H1 (cell line): ENCODE measurements around the gene LDLRAD4. TPM values are rescaled to one million over a fixed set of nuclear protein-coding genes. Genes with fewer than 3 reads are reported as not detected.
A peak's percentile ranks its signal among the peaks of the same experiment; 100 is the strongest.

Experiments
- BACH1 ChIP-seq: IDR thresholded peaks from 2 replicates; pipeline ENCODE4 v1.6.1; 2012; ENCODE audit warnings: low read length, improper control_type of control experiment
- CHD2 ChIP-seq: IDR thresholded peaks from 2 replicates; pipeline ENCODE4 v1.6.1; 2012; ENCODE audit warnings: low read length, improper control_type of control experiment
- EGR1 ChIP-seq: IDR thresholded peaks from 2 replicates; pipeline ENCODE4 v1.6.1; 2011; ENCODE audit warnings: low read depth, low read length, borderline replicate concordance
- EP300 ChIP-seq, 2 experiments: IDR thresholded peaks; 1 replicate in 1 of 2; 2 replicates in 1 of 2; pipeline ENCODE4 v1.6.1; 2011 to 2012; ENCODE audit warnings: low read depth in 2 of 2, low read length in 2 of 2, mild to moderate bottlenecking in 2 of 2, borderline replicate concordance in 1 of 2, inconsistent platforms in 1 of 2, moderate library complexity in 1 of 2
- MAX ChIP-seq: IDR thresholded peaks from 2 replicates; pipeline ENCODE4 v1.6.1; 2012; ENCODE audit warnings: inconsistent platforms
- NANOG ChIP-seq: IDR thresholded peaks from 2 replicates; pipeline ENCODE4 v1.6.1; 2011; ENCODE audit warnings: low read length, low read depth, mild to moderate bottlenecking, inconsistent platforms; ENCODE audit not compliant: insufficient read depth, poor library complexity, severe bottlenecking
- POU5F1 ChIP-seq: IDR thresholded peaks from 2 replicates; pipeline ENCODE4 v1.6.1; 2011; ENCODE audit warnings: low read depth, mild to moderate bottlenecking, low read length, moderate library complexity
- RNF2 ChIP-seq: fragments of 200-900, 300-1000 bp; sonication (generic); IDR thresholded peaks from 2 replicates; pipeline ENCODE4 v1.7.1; 2016; ENCODE audit warnings: borderline replicate concordance, low read depth, mild to moderate bottlenecking, antibody characterized with exemption, low read length; ENCODE audit not compliant: poor library complexity, severe bottlenecking; ENCODE audit errors: missing control alignments
- SIN3A ChIP-seq, 2 experiments: IDR thresholded peaks in 1 of 2; conservative IDR thresholded peaks in 1 of 2; 2 replicates each; pipeline ENCODE4 v1.6.1; 2011 to 2012; ENCODE audit warnings: low read length in 2 of 2, improper control_type of control experiment in 1 of 2, low read depth in 1 of 2, mild to moderate bottlenecking in 1 of 2
- SIX5 ChIP-seq: IDR thresholded peaks from 2 replicates; pipeline ENCODE4 v1.6.1; 2011; ENCODE audit warnings: mild to moderate bottlenecking, low read depth, low read length
- TAF1 ChIP-seq: IDR thresholded peaks from 2 replicates; pipeline ENCODE4 v1.6.1; 2011; ENCODE audit warnings: mild to moderate bottlenecking, low read depth, low read length
- polyA plus RNA-seq, 7 experiments: library from polyadenylated mRNA; depleted of rRNA in 3 of 7; stranded (reverse) in 5 of 7; unstranded in 2 of 7; fragments of >200 nt in 5 of 7; fragments of 200-250 nt in 2 of 7; gene quantifications; 1 replicate in 5 of 7; 2 replicates in 1 of 7; 4 replicates in 1 of 7; pipeline versions ENCODE4 v1.2.1 to v1.2.3, GENCODE V29; 2011 to 2013; ENCODE audit warnings: missing spikeins in 2 of 7, mixed read lengths in 2 of 7
- total RNA-seq: library from RNA; stranded (reverse); fragmentation: NEBNext Ultra II Directional; extraction: Animal tissue kit (Norgen Biotek cat#: 25700); gene quantifications from 2 replicates; pipeline ENCODE4 v1.2.1, GENCODE V29; 2021

The LDLRAD4 gene
- total and polyA plus RNA-seq, 2 of the 8 experiments (the other 6 are each of a cell fraction or from before 2014, with no cell fraction given): 0.77 to 1.4 TPM

GRCh38 chr18:13629841-13630715, 411.5 kb downstream of the LDLRAD4 start (continued):
- 0 out of 4 replicates have a peak, but pooled peaks have one; percentile 32 to 47 for TF ChIP-seq SIN3A (conservative IDR thresholded peaks at IDR 0.05 in 1 of 2, IDR thresholded peaks at IDR 0.05 in 1 of 2; ENCODE audit: low read depth in 1 of 2, low read length in 2 of 2)
- TF ChIP-seq EGR1: no peak
- TF ChIP-seq NANOG: no peak
- no peak for TF ChIP-seq CHD2
- no peak for TF ChIP-seq RNF2
- no peak for TF ChIP-seq MAX
- no peak for TF ChIP-seq POU5F1
- no peak for TF ChIP-seq TAF1
- TF ChIP-seq BACH1: no peak
- TF ChIP-seq EP300 (IDR thresholded peaks at IDR 0.05; ENCODE audit: borderline replicate concordance in 1 of 2, low read depth in 2 of 2, low read length in 2 of 2): no peak
- TF ChIP-seq SIX5: no peak
